Diencephalon (tissue), 1 donor: Measurements from ENCODE around the gene KRT39. TPM values are rescaled to one million over a fixed set of nuclear protein-coding genes. Genes with fewer than 3 reads are reported as not detected.

ENCODE experiments used
- small RNA-seq: library from RNA; depleted of rRNA; stranded (forward); fragments of <200 nt; gene quantifications from one replicate; pipeline ENCODE3, GENCODE V24; 2014
- total RNA-seq: library from RNA; depleted of rRNA; stranded (reverse); fragments of >200 nt; gene quantifications from one replicate; pipeline ENCODE4 v1.2.3, GENCODE V29; 2014

KRT39 gene
- total RNA-seq, result not detected

GRCh38 chr17:40966848-40967247, at the start of gene KRT39:
KRT39 (minus strand) TSS chr17:40966948; CDS start chr17:40966856, 92 bp downstream.

GRCh38 chr17:41008811-41009210, 42.1 kb upstream of the KRT39 start, which contains the start of gene KRTAP3-1:
KRTAP3-1 (minus strand) TSS chr17:41009128; CDS start chr17:41009074, 54 bp downstream.

GRCh38 chr17:40999563-40999962, 32.8 kb upstream of the KRT39 start, which contains the start of gene KRTAP3-2:
KRTAP3-2 (minus strand) TSS chr17:40999906; CDS start chr17:40999853, 53 bp downstream.

GRCh38 chr17:40993839-40994238, 27.1 kb upstream of the KRT39 start, which contains the start of gene KRTAP3-3:
KRTAP3-3 (minus strand) TSS chr17:40994164; CDS start chr17:40994097, 67 bp downstream.

GRCh38 chr17:40984226-40984625, 17.5 kb upstream of the KRT39 start, which contains the start of gene KRT40:
KRT40 (minus strand) TSS chr17:40984326; CDS start chr17:40984273, 53 bp downstream.

GRCh38 chr17:40937384-40937819, 29.3 kb downstream of the KRT39 start, which contains the start of gene KRT23:
KRT23 (minus strand) TSS chr17:40937646; CDS start chr17:40936603, 1,043 bp downstream.

Small RNAs within 50 kb of the gene (small RNA-seq; reads per million reads assigned to genes)
- not detected for gene KRTAP3-4P

Other genes starting within 250 kb of the KRT39 start
- not detected for gene KRT25, start 211.6 kb downstream of the KRT39 start, total RNA-seq
- gene KRT26, start 194.7 kb downstream of the KRT39 start, total RNA-seq, result not detected
- gene KRT27, start 184.4 kb downstream of the KRT39 start, total RNA-seq, result not detected
- gene KRT28, start 167.0 kb downstream of the KRT39 start, total RNA-seq, result not detected
- 2.8 TPM for gene KRT10, start 144.3 kb downstream of the KRT39 start, total RNA-seq
- gene KRT12, start 99.7 kb downstream of the KRT39 start, total RNA-seq, result not detected
- gene KRT20, start 81.7 kb downstream of the KRT39 start, total RNA-seq, result not detected
- gene KRT23, start 29.3 kb downstream of the KRT39 start, total RNA-seq, result 0.46 TPM
- gene KRT40, start 17.4 kb upstream of the KRT39 start, total RNA-seq, result not detected
- gene KRTAP3-3, start 27.2 kb upstream of the KRT39 start, total RNA-seq, result not detected
- gene KRTAP3-2, start 33.0 kb upstream of the KRT39 start, total RNA-seq, result not detected
- not detected for gene KRTAP3-1, start 42.2 kb upstream of the KRT39 start, total RNA-seq
- not detected for gene KRTAP1-5, start 60.3 kb upstream of the KRT39 start, total RNA-seq
- gene KRTAP1-4, start 63.2 kb upstream of the KRT39 start, total RNA-seq, result not detected
- not detected for gene KRTAP1-3, start 67.9 kb upstream of the KRT39 start, total RNA-seq
- not detected for gene KRTAP1-1, start 74.5 kb upstream of the KRT39 start, total RNA-seq
- not detected for gene KRTAP2-1, start 80.4 kb upstream of the KRT39 start, total RNA-seq
- not detected for gene KRTAP2-2, start 88.3 kb upstream of the KRT39 start, total RNA-seq
- not detected for gene KRTAP2-3, start 93.2 kb upstream of the KRT39 start, total RNA-seq
- not detected for gene KRTAP2-4, start 98.9 kb upstream of the KRT39 start, total RNA-seq
- not detected for gene KRTAP4-7, start 117.2 kb upstream of the KRT39 start, total RNA-seq
- not detected for gene KRTAP4-8, start 131.2 kb upstream of the KRT39 start, total RNA-seq
- gene KRTAP4-16, start 135.3 kb upstream of the KRT39 start, total RNA-seq, result not detected
- not detected for gene KRTAP4-9, start 138.4 kb upstream of the KRT39 start, total RNA-seq
- not detected for gene KRTAP4-11, start 151.4 kb upstream of the KRT39 start, total RNA-seq
- not detected for gene KRTAP4-12, start 157.2 kb upstream of the KRT39 start, total RNA-seq
- not detected for gene KRTAP4-6, start 173.6 kb upstream of the KRT39 start, total RNA-seq
- gene KRTAP4-5, start 182.9 kb upstream of the KRT39 start, total RNA-seq, result not detected
- gene KRTAP4-4, start 193.8 kb upstream of the KRT39 start, total RNA-seq, result not detected
- gene KRTAP4-3, start 201.3 kb upstream of the KRT39 start, total RNA-seq, result not detected
- not detected for gene KRTAP4-2, start 211.3 kb upstream of the KRT39 start, total RNA-seq
- not detected for gene KRTAP4-1, start 218.0 kb upstream of the KRT39 start, total RNA-seq
- gene KRTAP9-1, start 222.9 kb upstream of the KRT39 start, total RNA-seq, result not detected